OCI-LY1 (cell line): ENCODE measurements around the gene PRPF6.

ENCODE experiments used
- H2AFZ ChIP-seq: fragments of 200-600 bp; sonication (generic), shearing (Covaris generic); 2 replicates; pipeline ENCODE4 v1.6.0; 2014; ENCODE audit warnings: antibody characterized with exemption, mild to moderate bottlenecking, low read length
- H3F3A ChIP-seq: fragments of 200-600 bp; sonication (generic), shearing (Covaris generic); 2 replicates; pipeline ENCODE4 v1.6.0; 2014; ENCODE audit warnings: mild to moderate bottlenecking, antibody characterized with exemption, low read length, moderate library complexity; ENCODE audit not compliant: insufficient read depth
- H3K27ac ChIP-seq: fragments of 200-600 bp; sonication (generic); 2 replicates; pipeline ENCODE4 v1.5.1; 2014; ENCODE audit warnings: low read length, mixed run types, mild to moderate bottlenecking, low read depth; ENCODE audit not compliant: poor library complexity, severe bottlenecking
- H3K27me3 ChIP-seq: fragments of 200-600 bp; sonication (generic); 2 replicates; pipeline ENCODE4 v1.6.0; 2014; ENCODE audit warnings: antibody characterized with exemption, mild to moderate bottlenecking, low read length, moderate library complexity; ENCODE audit not compliant: insufficient read depth
- H3K36me3 ChIP-seq: fragments of 200-600 bp; sonication (generic); 2 replicates; pipeline ENCODE4 v1.6.1; 2014; ENCODE audit warnings: mild to moderate bottlenecking, antibody characterized with exemption, low read length, moderate library complexity, mixed read lengths; ENCODE audit not compliant: insufficient read depth
- H3K4me1 ChIP-seq: fragments of 200-600 bp; sonication (generic); 2 replicates; pipeline ENCODE4 v1.5.1; 2014; ENCODE audit warnings: mild to moderate bottlenecking, low read length, moderate library complexity; ENCODE audit not compliant: insufficient read depth, severe bottlenecking
- H3K4me2 ChIP-seq: fragments of 200-600 bp; sonication (generic), shearing (Covaris generic); 2 replicates; pipeline ENCODE4 v1.6.1; 2014; ENCODE audit warnings: low read length
- H3K4me3 ChIP-seq: fragments of 200-600 bp; sonication (generic); 2 replicates; pipeline ENCODE4 v1.5.1; 2014; ENCODE audit warnings: low read length, low read depth, mild to moderate bottlenecking, mixed read lengths; ENCODE audit not compliant: poor library complexity, severe bottlenecking
- H3K79me2 ChIP-seq: fragments of 200-600 bp; shearing (Covaris generic); 2 replicates; pipeline ENCODE4 v1.6.1; 2016; ENCODE audit warnings: mixed run types, low read length, mixed read lengths; ENCODE audit not compliant: insufficient read depth
- H3K9ac ChIP-seq: fragments of 200-600 bp; sonication (generic), shearing (Covaris generic); 2 replicates; pipeline ENCODE4 v1.6.1; 2014; ENCODE audit warnings: mild to moderate bottlenecking, low read length, mixed read lengths
- H3K9me2 ChIP-seq: fragments of 200-600 bp; sonication (generic), shearing (Covaris generic); 2 replicates; pipeline ENCODE4 v1.6.1; 2014; ENCODE audit warnings: low read depth, mild to moderate bottlenecking, low read length, mixed read lengths
- H3K9me3 ChIP-seq: fragments of 200-600 bp; shearing (Covaris generic); 2 replicates; pipeline ENCODE4 v1.6.1; 2014; ENCODE audit warnings: low read length, mixed read lengths
- H4K20me1 ChIP-seq: fragments of 200-600 bp; sonication (generic), shearing (Covaris generic); 2 replicates; pipeline ENCODE4 v1.6.0; 2016; ENCODE audit warnings: mild to moderate bottlenecking, low read length; ENCODE audit not compliant: insufficient read depth
- EZH2 ChIP-seq: fragments of 200-600 bp; sonication (generic), shearing (Covaris generic); IDR thresholded peaks from 2 replicates; pipeline ENCODE4 v1.8.0; 2017; ENCODE audit warnings: borderline replicate concordance, mixed run types, mild to moderate bottlenecking, antibody characterized with exemption, low read length, moderate library complexity, mixed read lengths
- TF ChIP-seq, protein P1 (sequence below): fragments of 200-600 bp; sonication (generic), shearing (Covaris generic); IDR thresholded peaks from 2 replicates; pipeline ENCODE4 v1.5.1; 2017; ENCODE audit warnings: mild to moderate bottlenecking, antibody characterized with exemption, low read length, moderate library complexity, mixed read lengths

Gene PRPF6

GRCh38 chr20:64076061-64076997, 95.4 kb downstream of the PRPF6 start:
- Histone ChIP-seq H4K20me1 (no peaks in the 10 kb centered on the region), H3K4me2 (no peak overlapping the region), H3K36me3 (no peaks in the 10 kb centered on the region; the same call in 1 of the 2 replicates), H3K27me3 (no peaks in the 10 kb centered on the region), H3K9ac (no peak overlapping the region), H3K27ac (no peak overlapping the region), H3K9me2 (no peaks in the 10 kb centered on the region), H2AFZ (no peak overlapping the region), H3K9me3 (no peaks in the 10 kb centered on the region), H3K4me3 (no peak overlapping the region), H3K4me1 (peaks cover 24% of the 10 kb centered on the region), H3K79me2 (no peaks in the 10 kb centered on the region), H3F3A (no peaks in the 10 kb centered on the region)
- TF ChIP-seq, protein P1, sequence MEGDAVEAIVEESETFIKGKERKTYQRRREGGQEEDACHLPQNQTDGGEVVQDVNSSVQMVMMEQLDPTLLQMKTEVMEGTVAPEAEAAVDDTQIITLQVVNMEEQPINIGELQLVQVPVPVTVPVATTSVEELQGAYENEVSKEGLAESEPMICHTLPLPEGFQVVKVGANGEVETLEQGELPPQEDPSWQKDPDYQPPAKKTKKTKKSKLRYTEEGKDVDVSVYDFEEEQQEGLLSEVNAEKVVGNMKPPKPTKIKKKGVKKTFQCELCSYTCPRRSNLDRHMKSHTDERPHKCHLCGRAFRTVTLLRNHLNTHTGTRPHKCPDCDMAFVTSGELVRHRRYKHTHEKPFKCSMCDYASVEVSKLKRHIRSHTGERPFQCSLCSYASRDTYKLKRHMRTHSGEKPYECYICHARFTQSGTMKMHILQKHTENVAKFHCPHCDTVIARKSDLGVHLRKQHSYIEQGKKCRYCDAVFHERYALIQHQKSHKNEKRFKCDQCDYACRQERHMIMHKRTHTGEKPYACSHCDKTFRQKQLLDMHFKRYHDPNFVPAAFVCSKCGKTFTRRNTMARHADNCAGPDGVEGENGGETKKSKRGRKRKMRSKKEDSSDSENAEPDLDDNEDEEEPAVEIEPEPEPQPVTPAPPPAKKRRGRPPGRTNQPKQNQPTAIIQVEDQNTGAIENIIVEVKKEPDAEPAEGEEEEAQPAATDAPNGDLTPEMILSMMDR: no peak
- no peak for TF ChIP-seq EZH2

DNA sequence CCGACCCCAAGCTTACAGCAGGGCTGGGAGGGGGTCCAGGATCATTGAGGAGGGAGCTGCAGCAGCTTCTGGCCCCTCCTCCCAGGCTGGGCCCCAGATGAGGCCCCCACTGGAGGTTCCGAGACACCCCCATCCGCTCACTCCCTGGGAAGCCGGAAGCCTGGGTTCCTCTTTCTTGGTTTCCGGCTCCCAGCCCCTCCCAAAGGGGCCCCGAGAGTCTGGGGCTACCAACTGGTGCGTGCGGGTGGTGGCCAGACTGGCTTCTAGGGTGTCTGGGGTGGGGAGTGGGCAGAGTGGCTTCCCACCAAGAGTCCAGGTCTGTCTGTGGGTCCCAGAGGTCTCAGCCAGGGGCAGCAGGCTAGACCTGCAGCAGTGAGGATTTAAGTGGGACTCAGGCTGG, 96.2 kb downstream of the PRPF6 start:
- Histone ChIP-seq H3K4me3 (no peak overlapping the region), H3K9ac (no peak overlapping the region; the same call in 1 of the 2 replicates)

DNA sequence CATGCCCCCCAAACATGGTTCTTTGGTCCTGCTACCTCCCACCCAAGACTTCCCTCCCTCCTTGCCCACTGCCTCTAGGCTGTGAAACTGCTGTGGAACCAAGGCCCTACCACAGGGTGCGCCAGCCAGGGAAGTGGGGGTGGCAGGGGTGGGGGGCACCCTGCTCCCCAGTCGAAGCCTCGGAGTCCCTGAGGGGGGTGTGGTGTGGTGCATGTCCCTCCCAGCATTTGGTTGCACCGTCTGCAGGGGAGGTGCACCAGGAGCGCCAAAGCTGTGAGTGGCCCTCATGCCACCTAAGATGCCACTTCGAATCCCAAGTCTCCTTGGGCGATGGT, 96.6 kb downstream of the PRPF6 start:
- no peak overlapping the region for H2AFZ ChIP-seq
- peaks cover 24% of the 10 kb centered on the region for H3K4me1 ChIP-seq
- no peaks in the 10 kb centered on the region for H3F3A ChIP-seq
- no peak for TF ChIP-seq EZH2
- TF ChIP-seq, protein P1: no peak
- no peaks in the 10 kb centered on the region for H3K9me2 ChIP-seq
- no peaks in the 10 kb centered on the region for H4K20me1 ChIP-seq
- H3K9ac ChIP-seq: no peak overlapping the region; the same call in 1 of the 2 replicates
- H3K27me3 ChIP-seq: no peaks in the 10 kb centered on the region; the same call in 1 of the 2 replicates
- H3K36me3 ChIP-seq: no peaks in the 10 kb centered on the region; the same call in 1 of the 2 replicates
- peak overlapping the region; percentile 75 for H3K4me2 ChIP-seq
- H3K4me3 ChIP-seq: peak overlapping the region; percentile 21
- peak overlapping the region; percentile 3 for H3K27ac ChIP-seq
- H3K9me3 ChIP-seq: no peaks in the 10 kb centered on the region
- H3K79me2 ChIP-seq: no peaks in the 10 kb centered on the region

More for the DNA sequence above, 96.2 kb downstream of the PRPF6 start:
- no peak overlapping the region for H2AFZ ChIP-seq
- H4K20me1 ChIP-seq: no peaks in the 10 kb centered on the region
- peak overlapping the region; percentile 75 for H3K4me2 ChIP-seq
- H3K9me3 ChIP-seq: no peaks in the 10 kb centered on the region
- peaks cover 24% of the 10 kb centered on the region for H3K4me1 ChIP-seq
- H3K27me3 ChIP-seq: no peaks in the 10 kb centered on the region; the same call in 1 of the 2 replicates
- H3F3A ChIP-seq: no peaks in the 10 kb centered on the region
- no peaks in the 10 kb centered on the region for H3K9me2 ChIP-seq
- no peaks in the 10 kb centered on the region; the same call in 1 of the 2 replicates for H3K36me3 ChIP-seq
- H3K79me2 ChIP-seq: no peaks in the 10 kb centered on the region
- TF ChIP-seq EZH2: no peak
- TF ChIP-seq, protein P1: no peak
- H3K27ac ChIP-seq: no peak overlapping the region
